Measurements from ENCODE around the gene EYA3.

DNA sequence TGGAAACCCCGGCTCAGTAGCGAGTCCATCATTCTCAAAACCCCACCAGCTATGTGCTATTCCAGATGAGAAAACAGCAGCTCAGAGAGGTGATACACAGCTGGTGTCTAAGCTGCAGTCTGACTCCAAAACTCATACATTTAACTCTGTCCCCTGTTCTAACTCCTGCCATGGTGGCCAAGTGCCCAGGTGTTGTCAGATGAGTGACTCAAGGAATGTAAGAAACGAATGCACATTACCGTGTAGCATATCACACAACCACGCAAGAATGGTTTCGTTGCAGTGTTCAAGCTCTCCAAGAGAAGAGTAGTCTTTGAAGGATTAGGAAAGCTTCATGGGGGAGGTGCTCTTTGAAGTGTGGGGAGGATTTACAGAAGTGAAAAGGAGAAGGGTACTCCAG is 133.3 kb downstream of the EYA3 start:
- TF ChIP-seq YY1 (IDR thresholded peaks at IDR 0.05; ENCODE audit: insufficient read depth, insufficient read length) (no peak), ZNF274 (IDR thresholded peaks at IDR 0.05; ENCODE audit: low read depth, low read length) (no peak), SUZ12 (IDR thresholded peaks at IDR 0.05; ENCODE audit: extremely low read depth, insufficient read depth, insufficient read length) (no peak)

Data from NT2/D1 (cell line).